ENCODE results near the gene CHID1. TPM values are rescaled to one million over a fixed set of nuclear protein-coding genes. Genes with fewer than 3 reads are reported as not detected.

CHID1 gene
- total RNA-seq, 2 donors from 2014 or later = 61.2 to 195 TPM

GRCh38 chr11:842370-843002 lies 68.1 kb downstream of the CHID1 start, which contains the start of the genes POLR2L and TSPAN4:
TSS of gene POLR2L (minus strand) at chr11:842529. CDS start at chr11:842508, 21 bp downstream.
TSS of gene TSPAN4 (plus strand) at chr11:842852. CDS start at chr11:850305, 7,453 bp downstream.
- no peaks in the 10 kb centered on the region for H3K9me3 ChIP-seq
- peaks cover 22% of the 10 kb centered on the region for H3K36me3 ChIP-seq
- peak; percentile 41 for ATAC-seq (ENCODE audit: insufficient number of reproducible peaks, low FRiP score, low read depth)

GRCh38 chr11:841981-842369 lies 68.6 kb downstream of the CHID1 start:
- Histone ChIP-seq H3K9me3 (no peaks in the 10 kb centered on the region), H3K27ac (peak overlapping the region; percentile 88 to 97), H3K4me1 (ENCODE audit: control insufficient read depth in 1 of 2, low read depth in 2 of 2) (peaks cover 31 to 54% of the 10 kb centered on the region in 2 donors), H3K4me3 (peak overlapping the region; percentile 95), H3K36me3 (peaks cover 27% of the 10 kb centered on the region), H3K27me3 (replicated peaks; ENCODE audit: insufficient read depth) (no peaks in the 10 kb centered on the region)
- TF ChIP-seq CTCF (IDR thresholded peaks at IDR 0.05) = no peak
- DNase-seq (ENCODE audit: low spot score) (no peak), ATAC-seq (ENCODE audit: insufficient number of reproducible peaks, low FRiP score, low read depth) (no peak)

More at GRCh38 chr11:842370-843002, 68.1 kb downstream of the CHID1 start, which contains the start of the genes POLR2L and TSPAN4:
- peak within 1 kb of the TSS; percentile 88 to 97 for H3K27ac ChIP-seq
- peak within 1 kb of the TSS; percentile 95 for H3K4me3 ChIP-seq
- no peaks in the 10 kb centered on the region for H3K27me3 ChIP-seq (replicated peaks; ENCODE audit: insufficient read depth)
- H3K4me1 ChIP-seq (ENCODE audit: control insufficient read depth in 1 of 2, low read depth in 2 of 2) = peaks cover 31 to 54% of the 10 kb centered on the region in 2 donors
- no peak for TF ChIP-seq CTCF (IDR thresholded peaks at IDR 0.05)
- DNase-seq (ENCODE audit: low spot score) = peak; percentile 60

- H3K27ac ChIP-seq = no peak overlapping the region
- H3K36me3 ChIP-seq = peaks cover 36% of the 10 kb centered on the region
These were observed 70.6 kb downstream of the CHID1 start for GRCh38 chr11:839875-840617.

GRCh38 chr11:839280-839623 lies 71.4 kb downstream of the CHID1 start:
- peaks cover 31 to 52% of the 10 kb centered on the region in 2 donors for H3K4me1 ChIP-seq (ENCODE audit: control insufficient read depth in 1 of 2, low read depth in 2 of 2)
- no peak for ATAC-seq (ENCODE audit: insufficient number of reproducible peaks, low FRiP score, low read depth)
- peaks cover 36% of the 10 kb centered on the region for H3K36me3 ChIP-seq
- no peak for DNase-seq (ENCODE audit: low spot score)
- H3K4me3 ChIP-seq = no peak overlapping the region
- no peak overlapping the region for H3K27ac ChIP-seq
- no peaks in the 10 kb centered on the region for H3K27me3 ChIP-seq (replicated peaks; ENCODE audit: insufficient read depth)
- no peaks in the 10 kb centered on the region for H3K9me3 ChIP-seq
- no peak for TF ChIP-seq CTCF (IDR thresholded peaks at IDR 0.05)

More at GRCh38 chr11:839875-840617, 70.6 kb downstream of the CHID1 start:
- Histone ChIP-seq H3K9me3 (no peaks in the 10 kb centered on the region), H3K4me3 (no peak overlapping the region), H3K4me1 (ENCODE audit: control insufficient read depth in 1 of 2, low read depth in 2 of 2) (peaks cover 29 to 50% of the 10 kb centered on the region in 2 donors), H3K27me3 (replicated peaks; ENCODE audit: insufficient read depth) (no peaks in the 10 kb centered on the region)
- no peak for ATAC-seq (ENCODE audit: insufficient number of reproducible peaks, low FRiP score, low read depth)
- no peak for DNase-seq (ENCODE audit: low spot score)
- TF ChIP-seq CTCF (IDR thresholded peaks at IDR 0.05) = no peak

Measured in thoracic aorta (tissue), 2 donors.